Neural cell (in vitro differentiated cells): ENCODE measurements around the gene C12orf42. TPM values are rescaled to one million over a fixed set of nuclear protein-coding genes. Genes with fewer than 3 reads are reported as not detected.

Experiments
- H2AFZ ChIP-seq: fragments of 200-600, 300-800 bp; sonication (generic), shearing (Covaris generic); 2 replicates; pipeline ENCODE4 v1.6.0; 2014; ENCODE audit warnings: low read depth, mild to moderate bottlenecking, antibody characterized with exemption, low read length, moderate library complexity
- H3F3A ChIP-seq: fragments of 200-600 bp; shearing (Covaris generic); 2 replicates; pipeline ENCODE4 v1.6.1; 2016; ENCODE audit warnings: mild to moderate bottlenecking, moderate library complexity, mixed read lengths, antibody characterized with exemption, low read length; ENCODE audit not compliant: insufficient read depth, poor library complexity, severe bottlenecking
- H3K27ac ChIP-seq: fragments of 200-600, 300-800 bp; sonication (generic), shearing (Covaris generic); 2 replicates; pipeline ENCODE4 v1.5.1; 2014; ENCODE audit warnings: mild to moderate bottlenecking, low read length, moderate library complexity
- H3K27me3 ChIP-seq: fragments of 300-800, 200-600 bp; sonication (generic), shearing (Covaris generic); 2 replicates; pipeline ENCODE4 v1.6.0; 2014; ENCODE audit warnings: mild to moderate bottlenecking, low read depth, low read length, moderate library complexity; ENCODE audit not compliant: insufficient read depth
- H3K36me3 ChIP-seq: fragments of 300-800, 200-600 bp; sonication (generic), shearing (Covaris generic); 2 replicates; pipeline ENCODE4 v1.5.1; 2014; ENCODE audit warnings: mild to moderate bottlenecking, antibody characterized with exemption, low read length, moderate library complexity; ENCODE audit not compliant: insufficient read depth
- H3K4me2 ChIP-seq: fragments of 300-800, 200-600 bp; sonication (generic), shearing (Covaris generic); 2 replicates; pipeline ENCODE4 v1.6.0; 2014; ENCODE audit warnings: mild to moderate bottlenecking, low read length
- H3K4me3 ChIP-seq: fragments of 300-800, 200-600 bp; sonication (generic), shearing (Covaris generic); 2 replicates; pipeline ENCODE4 v1.5.1; 2014; ENCODE audit warnings: mild to moderate bottlenecking, low read length, moderate library complexity
- H3K79me2 ChIP-seq: fragments of 200-600 bp; shearing (Covaris generic); replicated peaks from 2 replicates; pipeline ENCODE4 v1.6.0; 2014; ENCODE audit warnings: mild to moderate bottlenecking, low read length, moderate library complexity; ENCODE audit not compliant: insufficient read depth
- H3K9ac ChIP-seq: fragments of 300-800, 200-600 bp; sonication (generic), shearing (Covaris generic); 2 replicates; pipeline ENCODE4 v1.6.1; 2016; ENCODE audit warnings: mild to moderate bottlenecking, low read length, mixed read lengths
- H3K9me2 ChIP-seq: fragments of 200-600 bp; shearing (Covaris generic); 2 replicates; pipeline ENCODE4 v1.6.1; 2016; ENCODE audit warnings: mild to moderate bottlenecking, low read length, mixed read lengths; ENCODE audit not compliant: insufficient read depth
- H3K9me3 ChIP-seq: fragments of 200-600, 300-800 bp; sonication (generic), shearing (Covaris generic); 2 replicates; pipeline ENCODE4 v1.6.1; 2016; ENCODE audit warnings: mild to moderate bottlenecking, mixed run types, low read length, moderate library complexity, mixed read lengths
- H4K20me1 ChIP-seq: fragments of 200-600 bp; shearing (Covaris generic); 2 replicates; pipeline ENCODE4 v1.6.1; 2016; ENCODE audit warnings: mild to moderate bottlenecking, mixed run types; ENCODE audit not compliant: insufficient read depth
- CTCF ChIP-seq: fragments of 450-650 bp; IDR thresholded peaks from 2 replicates; pipeline ENCODE4 v1.5.1; 2014; ENCODE audit warnings: antibody characterized with exemption, mild to moderate bottlenecking, moderate library complexity; ENCODE audit not compliant: poor library complexity, severe bottlenecking
- EP300 ChIP-seq: fragments of 450-650 bp; conservative IDR thresholded peaks from 2 replicates; pipeline ENCODE4 v1.6.1; 2014; ENCODE audit warnings: antibody characterized with exemption, mild to moderate bottlenecking, moderate library complexity; ENCODE audit not compliant: poor library complexity, severe bottlenecking
- EZH2 ChIP-seq: fragments of 200-600, 300-800 bp; shearing (Covaris generic), sonication (generic); IDR thresholded peaks from 2 replicates; pipeline ENCODE4 v1.6.1; 2014; ENCODE audit warnings: antibody characterized with exemption, low read length, borderline replicate concordance, mild to moderate bottlenecking; ENCODE audit not compliant: insufficient read depth, poor library complexity, severe bottlenecking
- MXI1 ChIP-seq: fragments of 450-650 bp; conservative IDR thresholded peaks from 2 replicates; pipeline ENCODE4 v1.6.1; 2014; ENCODE audit warnings: antibody characterized with exemption, mild to moderate bottlenecking; ENCODE audit not compliant: poor library complexity, severe bottlenecking
- POLR2AphosphoS5 ChIP-seq: IDR thresholded peaks from 2 replicates; pipeline ENCODE4 v1.6.1; 2012
- RAD21 ChIP-seq: fragments of 450-650 bp; conservative IDR thresholded peaks from 2 replicates; pipeline ENCODE4 v1.6.1; 2014; ENCODE audit warnings: antibody characterized with exemption, mild to moderate bottlenecking, moderate library complexity
- REST ChIP-seq: IDR thresholded peaks from 2 replicates; pipeline ENCODE4 v1.6.1; 2012; ENCODE audit warnings: borderline replicate concordance
- SMC3 ChIP-seq: fragments of 450-650 bp; conservative IDR thresholded peaks from 2 replicates; pipeline ENCODE4 v1.6.1; 2014; ENCODE audit warnings: antibody characterized with exemption, mild to moderate bottlenecking, moderate library complexity; ENCODE audit not compliant: poor library complexity
- TAF1 ChIP-seq: IDR thresholded peaks from 2 replicates; pipeline ENCODE4 v1.6.1; 2012; ENCODE audit warnings: low read depth
- polyA plus RNA-seq: library from polyadenylated mRNA; depleted of rRNA; stranded (reverse); fragments of >200 nt; gene quantifications from 2 replicates; pipeline ENCODE4 v1.2.3, GENCODE V29; 2014

The C12orf42 gene
- polyA plus RNA-seq, 1 donor from 2014 or later: 0.54 TPM

- Histone ChIP-seq H3K9me3 (no peaks in the 10 kb centered on the region), H3F3A (no peaks in the 10 kb centered on the region), H2AFZ (no peak overlapping the region), H3K4me3 (no peak overlapping the region), H3K79me2 (no peaks in the 10 kb centered on the region), H3K27me3 (no peaks in the 10 kb centered on the region), H3K27ac (no peak overlapping the region), H3K9ac (no peak overlapping the region), H3K4me2 (no peak overlapping the region), H3K36me3 (no peaks in the 10 kb centered on the region), H3K9me2 (no peaks in the 10 kb centered on the region), H4K20me1 (no peaks in the 10 kb centered on the region)
- TF ChIP-seq TAF1 (no peak), RAD21 (no peak), MXI1 (no peak), EZH2 (no peak), EP300 (no peak)
Measured at GRCh38 chr12:103379670-103380069, 116.1 kb downstream of the C12orf42 start.

GRCh38 chr12:103373088-103373523, 122.7 kb downstream of the C12orf42 start:
- no peak for TF ChIP-seq SMC3
- TF ChIP-seq CTCF: no peak
- no peak for TF ChIP-seq REST
- TF ChIP-seq TAF1: no peak
- TF ChIP-seq EP300: no peak
- TF ChIP-seq POLR2AphosphoS5: no peak
- no peak for TF ChIP-seq RAD21
- no peak for TF ChIP-seq MXI1
- TF ChIP-seq EZH2: no peak
- no peak overlapping the region for H3K4me3 ChIP-seq
- no peaks in the 10 kb centered on the region for H3K36me3 ChIP-seq
- no peak overlapping the region for H3K9ac ChIP-seq
- H3F3A ChIP-seq: no peaks in the 10 kb centered on the region
- H3K79me2 ChIP-seq: no peaks in the 10 kb centered on the region
- H3K27ac ChIP-seq: no peak overlapping the region
- H3K27me3 ChIP-seq: no peaks in the 10 kb centered on the region
- no peaks in the 10 kb centered on the region for H3K9me2 ChIP-seq
- H3K4me2 ChIP-seq: no peak overlapping the region
- H4K20me1 ChIP-seq: no peaks in the 10 kb centered on the region
- no peak overlapping the region for H2AFZ ChIP-seq
- H3K9me3 ChIP-seq: no peaks in the 10 kb centered on the region
